ENCODE measurements around the gene SAMD11.

Gene SAMD11

DNA sequence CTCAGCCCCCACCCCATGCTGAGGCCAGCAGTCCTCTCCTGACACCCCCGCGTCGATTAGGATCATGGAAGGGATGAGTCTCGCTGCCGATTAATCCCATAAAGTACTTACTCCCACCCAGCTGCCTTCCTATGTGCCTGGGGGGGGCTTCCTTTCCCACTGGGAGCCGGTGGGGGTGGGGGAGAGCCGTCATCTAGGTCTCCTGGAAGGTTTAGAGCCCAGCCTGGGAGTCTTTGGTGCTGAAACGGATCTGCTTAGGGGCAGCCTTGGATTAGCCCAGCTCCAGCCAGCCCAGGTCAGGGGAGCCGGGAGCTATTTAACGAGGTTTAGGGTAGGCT lies 9.8 kb downstream of the SAMD11 start:
- H3K27ac ChIP-seq (replicated peaks), result no peak overlapping the region
- no peak overlapping the region for H3K4me3 ChIP-seq (replicated peaks; ENCODE audit: insufficient read depth, low read length)
- no peak for DNase-seq (ENCODE audit: low read depth in 1 of 2, low spot score in 1 of 2)
- TF ChIP-seq, protein P1, sequence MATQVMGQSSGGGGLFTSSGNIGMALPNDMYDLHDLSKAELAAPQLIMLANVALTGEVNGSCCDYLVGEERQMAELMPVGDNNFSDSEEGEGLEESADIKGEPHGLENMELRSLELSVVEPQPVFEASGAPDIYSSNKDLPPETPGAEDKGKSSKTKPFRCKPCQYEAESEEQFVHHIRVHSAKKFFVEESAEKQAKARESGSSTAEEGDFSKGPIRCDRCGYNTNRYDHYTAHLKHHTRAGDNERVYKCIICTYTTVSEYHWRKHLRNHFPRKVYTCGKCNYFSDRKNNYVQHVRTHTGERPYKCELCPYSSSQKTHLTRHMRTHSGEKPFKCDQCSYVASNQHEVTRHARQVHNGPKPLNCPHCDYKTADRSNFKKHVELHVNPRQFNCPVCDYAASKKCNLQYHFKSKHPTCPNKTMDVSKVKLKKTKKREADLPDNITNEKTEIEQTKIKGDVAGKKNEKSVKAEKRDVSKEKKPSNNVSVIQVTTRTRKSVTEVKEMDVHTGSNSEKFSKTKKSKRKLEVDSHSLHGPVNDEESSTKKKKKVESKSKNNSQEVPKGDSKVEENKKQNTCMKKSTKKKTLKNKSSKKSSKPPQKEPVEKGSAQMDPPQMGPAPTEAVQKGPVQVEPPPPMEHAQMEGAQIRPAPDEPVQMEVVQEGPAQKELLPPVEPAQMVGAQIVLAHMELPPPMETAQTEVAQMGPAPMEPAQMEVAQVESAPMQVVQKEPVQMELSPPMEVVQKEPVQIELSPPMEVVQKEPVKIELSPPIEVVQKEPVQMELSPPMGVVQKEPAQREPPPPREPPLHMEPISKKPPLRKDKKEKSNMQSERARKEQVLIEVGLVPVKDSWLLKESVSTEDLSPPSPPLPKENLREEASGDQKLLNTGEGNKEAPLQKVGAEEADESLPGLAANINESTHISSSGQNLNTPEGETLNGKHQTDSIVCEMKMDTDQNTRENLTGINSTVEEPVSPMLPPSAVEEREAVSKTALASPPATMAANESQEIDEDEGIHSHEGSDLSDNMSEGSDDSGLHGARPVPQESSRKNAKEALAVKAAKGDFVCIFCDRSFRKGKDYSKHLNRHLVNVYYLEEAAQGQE (IDR thresholded peaks at IDR 0.05; ENCODE audit: insufficient replicate concordance, low read depth), result no peak
- TF ChIP-seq GABPA (IDR thresholded peaks at IDR 0.05; ENCODE audit: low read depth), result no peak
- no peak for TF ChIP-seq POLR2AphosphoS5 (IDR thresholded peaks at IDR 0.05; ENCODE audit: low read depth)
- TF ChIP-seq, protein P2, sequence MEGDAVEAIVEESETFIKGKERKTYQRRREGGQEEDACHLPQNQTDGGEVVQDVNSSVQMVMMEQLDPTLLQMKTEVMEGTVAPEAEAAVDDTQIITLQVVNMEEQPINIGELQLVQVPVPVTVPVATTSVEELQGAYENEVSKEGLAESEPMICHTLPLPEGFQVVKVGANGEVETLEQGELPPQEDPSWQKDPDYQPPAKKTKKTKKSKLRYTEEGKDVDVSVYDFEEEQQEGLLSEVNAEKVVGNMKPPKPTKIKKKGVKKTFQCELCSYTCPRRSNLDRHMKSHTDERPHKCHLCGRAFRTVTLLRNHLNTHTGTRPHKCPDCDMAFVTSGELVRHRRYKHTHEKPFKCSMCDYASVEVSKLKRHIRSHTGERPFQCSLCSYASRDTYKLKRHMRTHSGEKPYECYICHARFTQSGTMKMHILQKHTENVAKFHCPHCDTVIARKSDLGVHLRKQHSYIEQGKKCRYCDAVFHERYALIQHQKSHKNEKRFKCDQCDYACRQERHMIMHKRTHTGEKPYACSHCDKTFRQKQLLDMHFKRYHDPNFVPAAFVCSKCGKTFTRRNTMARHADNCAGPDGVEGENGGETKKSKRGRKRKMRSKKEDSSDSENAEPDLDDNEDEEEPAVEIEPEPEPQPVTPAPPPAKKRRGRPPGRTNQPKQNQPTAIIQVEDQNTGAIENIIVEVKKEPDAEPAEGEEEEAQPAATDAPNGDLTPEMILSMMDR (IDR thresholded peaks at IDR 0.05; ENCODE audit: insufficient read depth, low read length), result no peak
- no peak for TF ChIP-seq SPI1 (IDR thresholded peaks at IDR 0.05; ENCODE audit: borderline replicate concordance, low read depth)
- no peaks in the 10 kb centered on the region for H3K27me3 ChIP-seq (ENCODE audit: insufficient read depth, poor library complexity, severe bottlenecking)

DNA sequence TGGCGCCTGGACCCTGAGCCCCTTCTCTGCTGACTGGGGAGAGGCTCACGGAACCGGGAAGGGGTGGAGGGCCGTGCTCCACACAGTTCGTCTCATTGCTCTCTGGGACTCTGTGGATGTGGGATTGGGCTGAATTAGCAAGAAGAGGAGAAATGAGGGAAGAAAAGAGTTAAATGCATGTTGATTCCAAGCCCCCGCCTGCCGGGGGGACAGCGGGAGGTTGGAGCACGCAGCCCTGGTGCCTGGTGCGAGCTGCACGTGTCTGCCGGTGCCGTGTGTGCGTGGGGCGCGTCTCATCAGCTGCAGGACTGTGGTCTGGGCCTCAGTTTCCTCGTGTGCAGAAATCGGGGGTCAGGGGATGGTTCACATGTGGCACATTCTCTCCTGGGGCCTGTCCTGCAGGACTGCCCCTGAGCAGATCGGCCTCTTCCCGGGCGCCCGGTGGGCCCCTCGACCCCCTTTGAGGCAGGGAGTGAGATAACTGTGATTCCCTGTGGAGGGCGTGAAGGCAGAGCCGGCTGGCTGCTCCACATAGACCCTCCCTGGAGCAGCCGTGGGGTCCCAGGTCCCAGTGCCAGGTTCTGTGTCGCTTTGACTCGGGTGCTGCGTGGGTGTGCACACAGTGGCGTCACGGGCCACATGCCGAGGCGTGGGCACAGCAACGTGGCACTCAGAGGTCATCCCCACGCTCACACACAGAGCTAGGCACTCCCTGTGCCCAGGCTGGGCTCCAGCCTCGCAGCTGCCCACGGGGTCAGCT lies 11.4 kb downstream of the SAMD11 start:
- Histone ChIP-seq H3K27ac (replicated peaks) (no peak overlapping the region), H3K27me3 (ENCODE audit: insufficient read depth, poor library complexity, severe bottlenecking) (peaks cover 2% of the 10 kb centered on the region), H3K4me3 (replicated peaks; ENCODE audit: insufficient read depth, low read length) (no peak overlapping the region)
- TF ChIP-seq POLR2AphosphoS5 (IDR thresholded peaks at IDR 0.05; ENCODE audit: low read depth) (no peak), SPI1 (IDR thresholded peaks at IDR 0.05; ENCODE audit: borderline replicate concordance, low read depth) (no peak)
- DNase-seq (ENCODE audit: low read depth in 1 of 2, low spot score in 1 of 2), result no peak

DNA sequence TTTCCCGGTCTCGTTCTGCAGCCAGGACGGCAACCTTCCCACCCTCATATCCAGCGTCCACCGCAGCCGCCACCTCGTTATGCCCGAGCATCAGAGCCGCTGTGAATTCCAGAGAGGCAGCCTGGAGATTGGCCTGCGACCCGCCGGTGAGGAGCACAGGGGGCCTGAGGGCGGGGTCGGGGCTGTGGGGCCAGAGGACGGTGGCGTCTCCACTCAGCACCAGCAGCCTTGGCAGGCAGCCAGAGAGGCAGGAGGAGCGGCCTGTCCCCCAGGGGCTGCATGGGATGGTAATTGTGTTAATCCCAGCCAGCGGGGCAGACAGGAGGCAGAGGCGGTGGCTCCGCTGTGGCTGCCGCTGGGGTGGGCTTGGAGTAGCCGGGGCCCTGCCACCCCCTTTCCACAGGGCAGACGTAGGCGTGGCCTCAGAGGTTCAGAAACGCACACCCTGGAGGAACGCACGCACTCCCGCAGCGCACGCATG lies 12.1 kb downstream of the SAMD11 start:
- TF ChIP-seq SPI1 (IDR thresholded peaks at IDR 0.05; ENCODE audit: borderline replicate concordance, low read depth) (no peak), GABPA (IDR thresholded peaks at IDR 0.05; ENCODE audit: low read depth) (no peak), POLR2AphosphoS5 (IDR thresholded peaks at IDR 0.05; ENCODE audit: low read depth) (no peak)
- TF ChIP-seq, protein P1 (IDR thresholded peaks at IDR 0.05; ENCODE audit: insufficient replicate concordance, low read depth), result no peak
- TF ChIP-seq, protein P2 (IDR thresholded peaks at IDR 0.05; ENCODE audit: insufficient read depth, low read length), result no peak
- H3K4me3 ChIP-seq (replicated peaks; ENCODE audit: insufficient read depth, low read length), result no peak overlapping the region
- peaks cover 8% of the 10 kb centered on the region for H3K27me3 ChIP-seq (ENCODE audit: insufficient read depth, poor library complexity, severe bottlenecking)
- DNase-seq (ENCODE audit: low read depth in 1 of 2, low spot score in 1 of 2), result no peak
- no peak overlapping the region for H3K27ac ChIP-seq (replicated peaks)

DNA sequence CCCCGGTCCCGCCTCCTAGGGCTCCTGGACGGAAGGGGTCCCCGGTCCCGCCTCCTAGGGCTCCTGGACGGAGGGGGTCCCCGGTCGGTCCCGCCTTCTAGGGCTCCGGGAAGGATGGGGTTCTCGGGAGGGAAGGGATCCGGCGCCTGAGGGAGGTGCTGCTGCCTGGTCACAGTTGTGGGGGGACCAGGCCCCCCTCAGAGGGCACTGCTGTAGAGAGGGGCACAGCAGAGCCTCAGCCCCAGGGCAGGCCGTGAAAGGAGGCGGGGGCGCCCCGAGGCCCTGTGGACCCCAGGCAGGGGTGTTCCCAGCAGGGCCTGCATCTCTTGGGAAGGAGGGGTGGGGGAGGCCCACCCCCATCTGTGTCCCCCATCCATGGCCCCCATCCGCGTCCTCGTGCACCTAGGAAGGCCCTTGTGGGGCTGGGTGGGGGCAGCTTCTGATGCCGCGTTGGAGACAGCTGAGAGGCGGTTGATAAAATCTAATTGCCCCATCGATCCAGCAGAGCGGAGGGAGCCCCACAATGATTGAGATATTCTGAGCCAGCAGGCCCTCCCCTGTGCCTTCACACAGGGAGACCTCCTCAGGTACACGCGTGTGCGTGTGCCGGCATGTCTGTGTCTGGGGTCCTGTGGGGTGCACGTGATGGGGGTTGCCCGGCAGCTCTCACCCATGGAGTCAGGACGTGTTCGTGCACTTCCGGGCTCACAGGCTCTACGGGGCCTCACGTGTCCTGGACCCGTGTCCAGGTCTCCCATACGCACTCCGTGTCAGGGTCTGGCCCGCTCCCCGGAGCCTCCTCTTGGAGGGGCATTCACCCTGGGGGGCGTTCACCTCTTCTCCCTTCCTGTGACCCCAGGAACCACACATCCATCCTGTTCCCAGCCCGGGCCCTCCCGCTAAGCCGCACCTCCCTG lies 12.9 kb downstream of the SAMD11 start:
- H3K27me3 ChIP-seq (ENCODE audit: insufficient read depth, poor library complexity, severe bottlenecking), result peaks cover 15% of the 10 kb centered on the region
- no peak overlapping the region for H3K4me3 ChIP-seq (replicated peaks; ENCODE audit: insufficient read depth, low read length)
- no peak for DNase-seq (ENCODE audit: low read depth in 1 of 2, low spot score in 1 of 2)
- no peak for TF ChIP-seq SPI1 (IDR thresholded peaks at IDR 0.05; ENCODE audit: borderline replicate concordance, low read depth)
- TF ChIP-seq GABPA (IDR thresholded peaks at IDR 0.05; ENCODE audit: low read depth), result no peak
- TF ChIP-seq, protein P2 (IDR thresholded peaks at IDR 0.05; ENCODE audit: insufficient read depth, low read length), result no peak
- TF ChIP-seq, protein P1 (IDR thresholded peaks at IDR 0.05; ENCODE audit: insufficient replicate concordance, low read depth), result no peak
- no peak for TF ChIP-seq POLR2AphosphoS5 (IDR thresholded peaks at IDR 0.05; ENCODE audit: low read depth)
- no peak overlapping the region for H3K27ac ChIP-seq (replicated peaks)
